ENCODE results near the gene TRPM4.

TRPM4 gene

GRCh38 chr19:49154279-49154678, 3.3 kb upstream of the TRPM4 start:
- DNase-seq (ENCODE audit: low read depth): no peak
- TF ChIP-seq, protein P1, sequence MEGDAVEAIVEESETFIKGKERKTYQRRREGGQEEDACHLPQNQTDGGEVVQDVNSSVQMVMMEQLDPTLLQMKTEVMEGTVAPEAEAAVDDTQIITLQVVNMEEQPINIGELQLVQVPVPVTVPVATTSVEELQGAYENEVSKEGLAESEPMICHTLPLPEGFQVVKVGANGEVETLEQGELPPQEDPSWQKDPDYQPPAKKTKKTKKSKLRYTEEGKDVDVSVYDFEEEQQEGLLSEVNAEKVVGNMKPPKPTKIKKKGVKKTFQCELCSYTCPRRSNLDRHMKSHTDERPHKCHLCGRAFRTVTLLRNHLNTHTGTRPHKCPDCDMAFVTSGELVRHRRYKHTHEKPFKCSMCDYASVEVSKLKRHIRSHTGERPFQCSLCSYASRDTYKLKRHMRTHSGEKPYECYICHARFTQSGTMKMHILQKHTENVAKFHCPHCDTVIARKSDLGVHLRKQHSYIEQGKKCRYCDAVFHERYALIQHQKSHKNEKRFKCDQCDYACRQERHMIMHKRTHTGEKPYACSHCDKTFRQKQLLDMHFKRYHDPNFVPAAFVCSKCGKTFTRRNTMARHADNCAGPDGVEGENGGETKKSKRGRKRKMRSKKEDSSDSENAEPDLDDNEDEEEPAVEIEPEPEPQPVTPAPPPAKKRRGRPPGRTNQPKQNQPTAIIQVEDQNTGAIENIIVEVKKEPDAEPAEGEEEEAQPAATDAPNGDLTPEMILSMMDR (IDR thresholded peaks at IDR 0.05; ENCODE audit: low read depth, low read length, missing control alignments): no peak
- no peak overlapping the region for H3K4me3 ChIP-seq (ENCODE audit: low read depth, low read length)

- no peak within 1 kb of the TSS for H3K4me3 ChIP-seq (ENCODE audit: low read depth, low read length)
- no peak for DNase-seq (ENCODE audit: low read depth)
- TF ChIP-seq, protein P1 (IDR thresholded peaks at IDR 0.05; ENCODE audit: low read depth, low read length, missing control alignments): no peak
Measured at GRCh38 chr19:49155005-49155819, 2.4 kb upstream of the TRPM4 start, which contains the start of gene HRC. Gene HRC, minus strand, starts transcription at chr19:49155396. Its CDS starts 159 bp downstream, at chr19:49155237.

- no peak overlapping the region for H3K4me3 ChIP-seq (ENCODE audit: low read depth, low read length)
- DNase-seq (ENCODE audit: low read depth): no peak
- TF ChIP-seq, protein P1 (IDR thresholded peaks at IDR 0.05; ENCODE audit: low read depth, low read length, missing control alignments): no peak
Measured at GRCh38 chr19:49155820-49156346, 1.7 kb upstream of the TRPM4 start.

DNA sequence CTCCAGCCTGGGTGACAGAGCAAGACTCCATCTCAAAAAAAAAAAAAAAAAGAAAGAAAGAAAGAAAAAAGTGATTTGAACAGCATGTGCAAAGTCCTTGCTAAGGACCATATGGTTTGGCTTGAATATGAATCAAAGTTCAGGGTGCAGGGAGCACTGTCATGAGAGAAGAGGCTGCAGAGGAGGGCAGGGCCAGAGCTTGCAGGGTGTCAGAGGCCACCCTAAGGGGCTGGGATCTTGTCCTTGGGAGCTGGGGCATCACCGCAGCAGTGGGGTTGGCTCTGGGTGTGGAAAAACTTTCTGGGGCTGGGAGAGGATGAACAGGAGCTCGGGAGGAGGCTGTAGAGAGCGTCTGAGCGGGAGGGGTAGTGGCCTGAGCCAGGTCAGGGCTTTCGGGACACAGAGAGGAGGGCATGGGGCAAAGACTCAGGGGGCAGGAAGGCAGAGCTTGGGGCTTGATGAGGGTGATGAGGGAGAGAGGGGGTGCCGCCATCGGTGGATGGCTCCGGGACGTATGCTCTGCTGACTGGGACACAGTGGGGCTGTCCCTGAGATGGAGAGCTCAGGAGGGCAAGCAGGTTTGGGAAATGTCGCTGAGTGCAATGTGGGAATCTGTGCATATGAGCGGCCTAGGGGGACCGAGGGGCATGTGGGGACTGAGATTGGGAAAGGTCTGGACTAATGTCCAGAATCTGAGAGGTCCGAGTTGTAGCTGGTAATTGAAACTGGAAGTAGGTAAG, 3.0 kb downstream of the TRPM4 start:
- TF ChIP-seq, protein P1 (IDR thresholded peaks at IDR 0.05; ENCODE audit: low read depth, low read length, missing control alignments): no peak
- H3K4me3 ChIP-seq (ENCODE audit: low read depth, low read length): no peak overlapping the region
- no peak for DNase-seq (ENCODE audit: low read depth)

DNA sequence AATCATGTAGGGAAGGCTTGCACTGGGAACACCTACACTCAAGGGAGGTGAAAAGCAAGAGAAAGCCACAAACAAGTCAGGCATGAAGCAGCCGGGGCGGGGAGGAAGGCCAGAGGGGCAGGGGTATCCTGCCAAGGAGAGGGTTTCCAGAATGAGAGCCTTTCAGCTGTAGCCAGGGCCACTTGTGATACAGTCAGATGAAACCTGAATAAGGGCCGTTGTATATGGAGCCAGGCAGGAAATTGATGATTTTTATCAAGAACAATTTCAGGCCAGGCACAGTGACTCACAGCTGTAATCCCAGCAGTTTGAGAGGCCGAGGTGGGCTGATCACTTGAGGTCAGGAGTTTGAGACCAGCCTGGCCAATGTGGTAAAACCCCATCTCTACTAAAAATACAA, 4.4 kb downstream of the TRPM4 start:
- H3K4me3 ChIP-seq (ENCODE audit: low read depth, low read length): no peak overlapping the region
- TF ChIP-seq, protein P1 (IDR thresholded peaks at IDR 0.05; ENCODE audit: low read depth, low read length, missing control alignments): no peak
- DNase-seq (ENCODE audit: low read depth): no peak

DNA sequence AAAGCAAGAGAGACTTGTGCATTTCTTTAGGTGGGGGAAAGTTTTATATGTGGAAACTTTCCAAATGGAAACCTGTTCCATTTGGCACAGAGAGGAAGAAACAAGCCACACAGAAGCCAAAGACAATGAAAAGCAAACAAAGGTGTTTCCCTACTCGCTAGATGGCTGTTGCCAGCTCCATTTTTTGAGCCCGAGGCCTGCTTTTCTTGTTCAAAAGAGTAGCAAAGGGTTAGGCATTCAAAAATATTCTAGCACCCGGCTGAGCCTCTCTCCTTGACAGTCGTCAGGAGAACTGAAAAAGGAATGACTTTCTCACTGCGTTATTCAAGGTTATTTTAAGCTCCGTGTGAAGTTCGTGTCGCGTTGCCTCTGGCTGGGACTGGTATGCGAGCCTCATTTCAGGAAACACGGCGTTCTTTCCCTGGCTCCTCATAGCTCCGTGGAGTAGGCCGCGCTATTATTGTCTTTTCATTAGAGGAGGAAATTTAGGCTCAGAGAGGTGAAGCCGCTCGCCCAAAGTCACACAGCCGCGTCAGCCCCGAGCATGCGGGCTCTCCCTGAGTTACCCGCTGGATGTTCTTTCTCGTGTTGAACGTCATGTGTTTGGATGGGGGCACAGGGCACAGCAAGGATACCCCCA, 7.6 kb downstream of the TRPM4 start:
- no peak for DNase-seq (ENCODE audit: low read depth)
- no peak overlapping the region for H3K4me3 ChIP-seq (ENCODE audit: low read depth, low read length)
- TF ChIP-seq, protein P1 (IDR thresholded peaks at IDR 0.05; ENCODE audit: low read depth, low read length, missing control alignments): no peak

Data from GM12864 (cell line).